ENCODE measurements around the gene KIF16B.

Gene KIF16B

GRCh38 chr20:16296931-16297330, 276.3 kb downstream of the KIF16B start:
- no peak for TF ChIP-seq CTCF (IDR thresholded peaks at IDR 0.05; ENCODE audit: insufficient read depth, low read length, poor library complexity, severe bottlenecking)
- Histone ChIP-seq H3K36me3 (ENCODE audit: control insufficient read depth, insufficient read depth, low read length) (no peaks in the 10 kb centered on the region), H3K27me3 (replicated peaks; ENCODE audit: control insufficient read depth, insufficient read depth, low read length) (no peaks in the 10 kb centered on the region)

GRCh38 chr20:16295534-16295933, 277.7 kb downstream of the KIF16B start:
- H3K27me3 ChIP-seq (replicated peaks; ENCODE audit: control insufficient read depth, insufficient read depth, low read length): no peaks in the 10 kb centered on the region
- no peak overlapping the region for H3K4me3 ChIP-seq (replicated peaks; ENCODE audit: low read depth, low read length)
- no peak for DNase-seq (ENCODE audit: extremely low read depth, insufficient read length)
- no peaks in the 10 kb centered on the region for H3K36me3 ChIP-seq (ENCODE audit: control insufficient read depth, insufficient read depth, low read length)
- no peak for TF ChIP-seq CTCF (IDR thresholded peaks at IDR 0.05; ENCODE audit: insufficient read depth, low read length, poor library complexity, severe bottlenecking)

More at GRCh38 chr20:16296931-16297330, 276.3 kb downstream of the KIF16B start:
- H3K4me3 ChIP-seq (replicated peaks; ENCODE audit: low read depth, low read length): no peak overlapping the region
- DNase-seq (ENCODE audit: extremely low read depth, insufficient read length): no peak

GRCh38 chr20:16293590-16293989, 279.7 kb downstream of the KIF16B start:
- DNase-seq (ENCODE audit: extremely low read depth, insufficient read length): no peak
- TF ChIP-seq CTCF (IDR thresholded peaks at IDR 0.05; ENCODE audit: insufficient read depth, low read length, poor library complexity, severe bottlenecking): no peak
- no peak overlapping the region for H3K4me3 ChIP-seq (replicated peaks; ENCODE audit: low read depth, low read length)
- no peaks in the 10 kb centered on the region for H3K27me3 ChIP-seq (replicated peaks; ENCODE audit: control insufficient read depth, insufficient read depth, low read length)
- H3K36me3 ChIP-seq (ENCODE audit: control insufficient read depth, insufficient read depth, low read length): no peaks in the 10 kb centered on the region

GRCh38 chr20:16292226-16292880, 280.9 kb downstream of the KIF16B start:
- DNase-seq (ENCODE audit: extremely low read depth, insufficient read length): no peak
- TF ChIP-seq CTCF (IDR thresholded peaks at IDR 0.05; ENCODE audit: insufficient read depth, low read length, poor library complexity, severe bottlenecking): no peak
- Histone ChIP-seq H3K36me3 (ENCODE audit: control insufficient read depth, insufficient read depth, low read length) (no peaks in the 10 kb centered on the region), H3K27me3 (replicated peaks; ENCODE audit: control insufficient read depth, insufficient read depth, low read length) (no peaks in the 10 kb centered on the region), H3K4me3 (replicated peaks; ENCODE audit: low read depth, low read length) (no peak overlapping the region)

GRCh38 chr20:16290358-16290757, 282.9 kb downstream of the KIF16B start:
- Histone ChIP-seq H3K36me3 (ENCODE audit: control insufficient read depth, insufficient read depth, low read length) (no peaks in the 10 kb centered on the region), H3K4me3 (replicated peaks; ENCODE audit: low read depth, low read length) (no peak overlapping the region), H3K27me3 (replicated peaks; ENCODE audit: control insufficient read depth, insufficient read depth, low read length) (no peaks in the 10 kb centered on the region)
- no peak for TF ChIP-seq CTCF (IDR thresholded peaks at IDR 0.05; ENCODE audit: insufficient read depth, low read length, poor library complexity, severe bottlenecking)
- DNase-seq (ENCODE audit: extremely low read depth, insufficient read length): no peak

GRCh38 chr20:16287776-16288175, 285.5 kb downstream of the KIF16B start:
- Histone ChIP-seq H3K36me3 (ENCODE audit: control insufficient read depth, insufficient read depth, low read length) (no peaks in the 10 kb centered on the region), H3K27me3 (replicated peaks; ENCODE audit: control insufficient read depth, insufficient read depth, low read length) (no peaks in the 10 kb centered on the region), H3K4me3 (replicated peaks; ENCODE audit: low read depth, low read length) (no peak overlapping the region)
- TF ChIP-seq CTCF (IDR thresholded peaks at IDR 0.05; ENCODE audit: insufficient read depth, low read length, poor library complexity, severe bottlenecking): no peak
- DNase-seq (ENCODE audit: extremely low read depth, insufficient read length): no peak
